ENCODE data around the gene PRDM16.
"Not testable (repeated sequence)": the region's sequence is repeated elsewhere in the genome, so short reads cannot be mapped to it uniquely, and the experiment has no call there.

The PRDM16 gene

DNA sequence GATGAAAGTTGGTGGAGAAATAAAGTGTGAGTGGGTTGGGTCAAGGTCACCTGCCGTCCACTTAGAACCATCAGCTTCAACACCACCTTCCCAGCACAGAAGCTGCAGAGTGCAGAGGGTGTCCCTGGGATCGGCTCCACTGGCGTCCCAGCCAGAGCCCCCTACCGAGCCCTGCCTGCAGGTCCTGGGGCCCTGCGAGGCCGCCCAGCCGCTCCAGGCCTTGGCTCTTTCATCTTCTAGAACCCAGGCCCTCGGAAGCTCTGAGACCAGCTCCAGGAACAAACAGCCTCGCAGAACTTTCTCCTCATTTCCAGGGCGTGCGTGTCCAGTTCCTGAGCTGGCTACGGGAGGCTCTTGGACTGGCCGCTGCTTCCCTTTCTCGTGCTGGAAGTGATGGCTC lies 166.0 kb downstream of the PRDM16 start:
- DNase-seq = no peak

DNA sequence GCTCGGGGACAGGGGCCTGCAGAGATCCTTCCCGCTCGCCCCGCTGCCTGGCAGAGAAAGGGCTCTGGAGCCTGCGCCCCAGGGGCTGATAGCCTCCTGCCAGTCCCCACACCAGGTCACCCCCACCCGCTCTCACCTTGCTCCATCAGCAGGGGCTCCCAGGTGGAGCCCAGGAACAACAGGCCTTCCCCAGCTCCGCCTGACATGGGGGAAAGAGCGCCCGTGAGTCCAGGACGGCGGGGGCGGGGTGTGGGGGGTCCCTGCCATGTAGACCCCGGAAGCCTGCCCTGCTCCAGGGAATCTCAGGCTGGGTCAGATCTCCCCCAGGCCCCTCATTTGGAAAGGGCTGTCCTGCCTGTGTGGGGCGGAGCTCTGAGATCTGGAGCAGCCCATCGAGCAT lies 166.5 kb downstream of the PRDM16 start:
- DNase-seq = no peak

DNA sequence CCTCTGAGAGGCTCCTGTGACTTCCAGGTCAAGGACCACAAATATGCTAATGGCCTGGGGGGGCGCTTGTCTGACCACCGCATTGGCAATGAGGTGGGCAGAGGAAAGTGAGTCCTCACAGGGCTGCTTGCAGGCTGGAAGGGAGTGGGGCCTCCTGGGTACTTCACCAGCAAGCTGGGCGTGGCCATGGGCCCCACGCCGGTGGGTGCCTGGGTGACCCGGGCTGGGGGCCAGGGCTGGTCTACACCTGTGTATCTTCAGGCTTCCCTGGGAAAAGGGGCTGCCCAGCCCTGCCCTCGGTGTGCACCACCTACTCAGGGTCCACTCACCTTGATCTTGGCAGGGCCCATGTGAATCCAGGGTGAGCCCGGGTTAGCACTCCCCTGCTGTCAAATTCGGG lies 167.4 kb downstream of the PRDM16 start:
- no peak for DNase-seq

DNA sequence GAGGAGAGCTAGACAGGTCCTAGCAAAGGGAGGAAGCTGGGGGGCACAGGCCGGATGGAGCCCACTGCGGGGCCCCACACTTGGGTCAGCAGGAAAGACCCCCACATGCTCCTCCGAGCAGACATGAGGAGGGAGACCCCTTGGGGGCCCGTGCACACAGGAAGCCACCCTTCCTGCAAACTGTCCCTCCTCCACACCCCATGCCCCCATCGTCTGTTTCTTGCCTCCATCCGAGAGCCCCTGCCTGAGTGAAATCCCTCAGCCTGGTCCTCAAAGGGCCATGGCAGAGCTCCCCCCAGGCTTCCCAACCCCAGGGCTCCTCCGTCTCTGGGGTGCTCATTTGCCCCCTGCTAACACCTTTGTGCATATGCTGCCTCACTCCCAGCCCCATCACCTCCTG lies 168.0 kb downstream of the PRDM16 start:
- no peak for DNase-seq

DNA sequence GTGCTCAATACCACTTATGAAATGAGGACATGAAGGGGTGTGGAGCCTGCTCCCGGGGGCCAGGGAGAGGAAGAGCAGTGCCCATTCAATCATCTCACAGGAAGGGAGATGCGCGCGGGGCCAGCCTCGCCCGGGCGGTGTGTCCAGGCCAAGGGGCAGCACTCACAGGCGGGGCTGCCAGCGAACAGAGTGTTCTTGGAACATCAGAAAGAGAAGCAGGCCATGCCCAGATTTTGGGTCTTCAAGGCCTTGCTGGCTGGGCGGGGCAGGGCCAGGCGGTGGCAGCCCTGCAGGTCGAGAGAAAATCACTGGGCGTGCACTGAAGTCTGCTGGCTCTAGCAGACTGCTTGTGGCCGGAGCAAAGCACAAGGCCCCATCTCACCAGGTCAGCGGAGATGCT lies 168.6 kb downstream of the PRDM16 start:
- DNase-seq = no peak

DNA sequence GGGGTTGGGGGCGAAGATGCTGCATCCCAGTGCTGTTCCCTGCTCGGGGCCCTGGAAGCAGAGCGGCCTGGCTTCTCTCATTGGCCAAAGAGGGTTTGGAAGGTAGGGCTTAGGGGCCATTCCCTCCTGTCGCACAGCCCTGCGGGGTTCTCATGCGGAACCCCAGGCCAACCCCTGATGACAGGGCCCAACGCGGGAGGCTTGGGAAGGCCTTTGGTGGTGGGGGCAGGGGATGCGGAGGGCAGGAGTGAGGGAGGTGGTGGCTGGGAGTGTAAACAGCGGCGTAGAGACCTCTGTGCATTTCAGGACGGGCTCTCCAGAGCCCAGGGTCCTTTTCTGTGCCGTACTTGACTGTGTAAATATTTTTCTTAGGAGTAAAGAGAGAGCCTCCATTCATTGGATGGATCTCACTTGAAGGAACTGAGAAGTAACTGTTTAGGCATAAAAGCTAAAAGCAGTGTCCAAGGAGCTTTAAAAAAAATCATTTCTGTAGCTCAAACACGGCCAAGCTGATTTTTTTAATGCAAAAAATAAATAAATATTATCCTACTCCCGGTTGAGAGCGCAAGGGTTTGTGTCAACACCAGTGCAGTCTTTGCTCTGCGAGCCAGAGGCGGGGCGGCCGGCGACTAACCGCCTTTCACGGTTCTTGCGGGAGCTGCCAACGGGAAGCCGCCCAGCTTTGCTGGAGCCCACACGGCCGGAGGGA lies 169.1 kb downstream of the PRDM16 start:
- no peak for DNase-seq

DNA sequence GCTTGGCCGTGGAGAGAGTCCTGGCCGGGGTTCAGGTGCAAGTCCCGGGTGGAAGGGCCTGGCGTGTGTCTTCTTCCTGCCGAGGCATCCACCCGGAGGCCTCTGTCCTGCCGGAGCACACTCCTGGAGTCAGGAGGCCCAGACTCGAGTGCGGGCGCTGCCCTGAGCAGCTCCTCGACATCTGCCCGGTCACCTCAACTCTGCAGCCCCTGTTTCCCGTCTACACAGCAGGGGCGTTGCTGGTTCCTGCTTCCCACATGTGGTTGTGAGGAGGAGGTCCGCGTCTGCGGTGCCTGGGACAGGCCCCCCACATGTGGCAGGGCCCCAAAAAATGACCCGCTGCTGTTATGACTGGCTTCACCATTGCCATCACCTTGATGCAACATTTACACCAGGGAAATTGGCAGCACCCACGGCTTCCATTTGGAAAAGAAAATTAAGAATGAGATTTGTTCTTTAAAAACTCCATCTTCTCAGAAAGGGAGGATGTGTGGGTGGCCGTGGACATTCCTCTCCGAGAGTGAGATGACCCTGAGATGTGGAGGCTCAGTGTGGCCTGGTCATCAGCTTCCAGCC lies 169.8 kb downstream of the PRDM16 start:
- no peak for DNase-seq

DNA sequence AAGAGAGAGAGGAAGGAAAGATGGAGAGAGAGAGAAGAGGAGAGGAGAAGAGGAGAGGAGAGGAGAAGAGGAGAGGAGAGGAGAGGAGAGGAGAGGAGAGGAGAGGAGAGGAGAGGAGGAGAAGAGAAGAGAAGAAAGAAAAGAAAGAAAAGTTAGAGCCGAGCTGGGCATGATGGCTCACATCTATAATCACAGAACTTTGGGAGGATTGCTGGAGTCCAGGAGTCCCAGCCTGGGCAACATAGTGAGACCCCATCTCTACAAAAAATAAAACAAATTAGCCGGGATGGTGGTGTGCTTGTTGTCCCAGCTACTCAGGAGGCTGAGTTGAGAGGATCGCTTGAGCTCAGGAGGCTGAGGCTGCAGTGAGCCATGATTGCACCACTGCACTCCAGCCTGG lies 171.0 kb downstream of the PRDM16 start:
- not testable (repeated sequence) for DNase-seq

DNA sequence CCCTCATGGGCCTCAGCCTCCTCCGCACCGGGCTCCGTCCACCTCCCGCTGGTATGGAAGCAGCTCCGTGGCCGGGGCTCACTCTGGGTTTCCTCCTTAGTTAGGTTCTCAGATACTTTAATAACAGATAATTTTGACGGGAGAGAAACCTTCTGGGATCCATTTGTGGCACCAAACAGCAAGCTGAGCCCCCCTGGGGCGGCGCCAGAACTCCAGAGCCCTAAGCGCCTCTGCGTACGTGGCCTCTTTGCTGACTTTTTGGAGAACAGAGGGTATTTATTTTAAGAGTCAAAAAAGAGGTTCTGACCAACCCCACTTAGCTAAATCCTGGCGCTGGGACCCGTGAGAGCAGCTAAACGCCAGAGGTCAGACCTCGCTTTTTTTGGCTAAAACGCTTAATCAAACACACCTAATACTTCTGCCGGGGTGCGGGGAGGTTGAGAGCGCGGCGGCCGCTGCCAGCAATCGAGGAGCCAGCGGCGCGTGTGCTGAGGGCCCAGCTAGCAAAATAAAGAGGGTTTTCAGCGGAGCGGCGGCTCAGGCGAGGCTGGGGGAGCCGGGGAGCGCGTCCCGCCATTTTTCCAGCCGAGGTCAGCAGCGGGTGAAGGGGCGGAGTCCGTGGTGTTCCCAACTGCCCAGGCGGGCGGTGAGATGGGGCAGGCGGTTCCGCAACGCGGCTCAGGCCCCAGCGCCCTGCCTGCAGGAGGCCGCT lies 171.7 kb downstream of the PRDM16 start:
- no peak for DNase-seq

DNA sequence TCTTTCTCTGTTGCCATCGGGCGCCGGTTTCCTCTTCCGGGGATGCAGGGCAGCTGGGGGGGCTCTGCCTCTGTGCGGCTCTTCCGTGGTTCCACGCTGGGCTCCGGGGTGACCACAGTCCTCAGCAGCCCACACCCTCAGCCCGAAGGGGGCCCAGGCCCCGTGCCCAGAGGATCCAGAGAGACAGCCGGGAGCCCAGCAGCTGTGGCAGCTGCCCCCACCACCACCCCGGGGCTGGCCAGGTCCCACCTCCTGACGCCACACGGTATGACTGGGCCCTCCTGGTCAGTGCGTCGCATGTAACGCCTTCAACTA lies 172.2 kb downstream of the PRDM16 start:
- no peak for DNase-seq

DNA sequence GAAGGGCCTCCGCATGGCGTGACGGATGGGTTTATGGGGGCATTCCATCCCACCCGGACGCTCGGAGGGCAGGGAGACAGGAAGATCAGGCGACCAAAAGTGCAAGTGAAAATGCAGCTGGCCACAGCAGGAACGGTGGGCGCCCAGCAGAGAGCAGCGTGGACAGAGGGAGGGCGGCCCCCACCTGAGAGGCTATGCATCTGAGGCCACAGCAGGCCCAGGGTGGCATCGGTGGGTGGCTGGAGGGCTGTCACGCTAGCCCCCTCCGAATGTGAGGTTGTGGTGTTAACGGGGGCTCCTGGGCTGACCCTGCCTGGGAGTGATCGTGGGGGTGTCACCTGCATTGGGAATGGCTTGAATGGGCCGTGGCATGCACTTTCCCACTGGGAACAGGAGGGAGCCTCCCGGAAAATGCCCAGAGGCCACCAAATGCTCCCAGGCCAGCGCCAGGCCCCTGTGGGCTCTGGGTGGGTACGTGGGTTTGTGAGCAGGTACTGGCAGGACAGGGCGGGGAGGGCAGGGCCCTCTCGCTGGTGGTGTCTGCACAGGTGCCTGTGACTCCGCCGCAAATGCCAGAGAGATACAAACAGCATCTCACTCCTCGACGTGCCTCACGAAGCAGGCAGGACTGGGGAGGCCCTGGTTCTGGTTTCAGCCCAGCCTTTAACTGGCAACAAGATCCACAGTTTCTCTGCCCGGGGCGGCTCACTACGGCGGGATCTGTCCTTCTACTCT lies 172.8 kb downstream of the PRDM16 start:
- DNase-seq = no peak

DNA sequence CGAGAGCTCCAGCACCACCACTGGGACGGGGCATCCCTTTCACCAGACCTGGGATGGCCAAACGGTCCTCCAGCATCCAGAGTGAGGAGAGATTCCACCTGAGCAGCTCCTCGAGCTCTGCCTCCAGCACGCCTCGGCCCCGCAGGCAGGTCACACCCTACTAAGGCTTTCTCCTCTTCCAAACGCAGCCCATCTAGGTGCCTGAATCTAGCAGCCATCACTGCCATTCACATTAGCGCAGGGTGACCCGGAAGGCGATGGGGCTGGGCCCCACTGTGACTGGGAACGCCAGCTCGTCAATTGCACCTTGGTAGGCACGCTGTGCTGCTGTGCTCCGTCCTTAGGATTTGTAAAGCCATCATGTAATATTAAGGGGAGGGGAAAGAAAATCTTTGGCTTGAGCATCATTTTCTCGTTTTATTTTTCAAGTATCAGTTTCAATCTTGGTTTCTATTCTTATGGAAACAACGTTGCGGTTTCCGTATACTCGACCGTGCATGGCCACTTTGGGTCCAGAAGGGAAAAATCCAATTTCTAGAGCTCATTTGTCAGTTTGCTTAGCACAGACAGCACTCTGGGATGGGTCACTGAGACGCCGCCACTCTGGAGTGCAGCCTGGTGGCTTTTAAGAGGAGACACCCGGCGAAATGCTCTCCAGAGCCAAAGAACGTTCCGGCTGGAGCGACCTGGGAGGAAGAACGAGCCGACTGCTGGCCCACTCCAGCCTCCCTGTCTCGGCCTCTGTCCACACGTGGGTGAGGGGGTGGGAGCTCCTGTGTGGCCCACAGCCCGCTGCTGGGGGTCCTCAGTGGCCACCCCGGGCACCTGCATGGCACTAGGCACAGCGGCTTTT lies 173.6 kb downstream of the PRDM16 start:
- no peak for DNase-seq

DNA sequence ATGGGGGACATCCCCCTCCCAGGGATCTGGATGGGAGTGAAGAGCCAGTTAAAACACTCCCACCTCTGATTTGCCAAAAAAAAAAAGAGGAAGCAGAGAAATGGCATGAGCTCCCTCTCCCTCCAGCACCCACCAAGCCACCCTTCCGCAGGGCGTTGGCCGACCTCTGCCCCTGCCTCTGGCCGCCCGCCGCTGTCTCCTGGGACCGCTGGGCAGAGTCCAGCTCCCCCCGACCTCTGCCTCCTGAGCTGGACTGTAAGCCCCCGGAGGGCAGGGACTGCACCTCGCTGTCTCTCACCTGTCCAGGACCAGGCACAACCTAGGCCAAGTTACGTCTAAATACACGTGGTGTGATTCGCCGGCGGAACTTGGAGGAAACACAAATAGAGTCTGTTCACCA lies 174.3 kb downstream of the PRDM16 start:
- DNase-seq = no peak

DNA sequence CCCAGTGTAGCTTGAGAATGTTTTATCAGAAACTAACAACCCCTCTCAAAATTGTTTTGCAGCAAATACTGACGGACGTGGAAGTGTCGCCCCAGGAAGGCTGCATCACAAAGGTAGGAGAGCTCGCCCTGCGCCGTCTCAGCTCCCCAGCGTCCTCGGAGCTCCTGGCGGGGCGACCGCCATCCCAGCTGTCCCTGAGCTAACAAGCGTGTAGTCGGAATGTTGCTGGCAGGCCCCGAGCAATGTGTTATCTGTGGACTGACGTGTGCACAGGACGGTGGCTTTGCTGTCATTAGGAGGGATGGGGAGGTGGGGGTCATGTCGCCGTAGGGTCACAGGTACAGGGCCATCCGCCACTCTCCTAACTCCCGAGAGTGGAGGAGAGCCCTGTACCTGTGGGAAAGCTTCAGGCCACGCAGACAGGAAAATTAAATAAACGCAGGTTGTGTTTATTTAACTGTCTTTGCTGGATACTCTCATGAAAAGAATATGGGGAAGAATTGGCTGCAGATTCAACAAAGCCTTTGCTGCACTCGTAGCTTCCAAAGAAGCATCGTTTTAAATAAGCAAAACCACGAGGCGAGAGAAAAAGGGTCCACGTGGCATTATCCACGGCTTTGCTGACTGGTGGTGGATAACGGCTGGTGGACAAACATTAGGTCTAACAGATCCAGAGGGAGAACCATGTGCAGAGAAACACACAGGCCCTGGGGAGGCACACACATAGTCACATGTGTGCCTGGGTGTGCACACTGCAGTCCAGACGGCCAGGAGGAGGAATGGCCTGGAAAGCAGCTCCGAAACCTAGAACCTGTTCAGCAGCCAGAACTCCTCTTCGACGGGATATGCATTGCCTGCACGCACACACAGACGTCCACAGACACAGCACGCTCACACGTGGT lies 175.3 kb downstream of the PRDM16 start:
- no peak for DNase-seq

DNA sequence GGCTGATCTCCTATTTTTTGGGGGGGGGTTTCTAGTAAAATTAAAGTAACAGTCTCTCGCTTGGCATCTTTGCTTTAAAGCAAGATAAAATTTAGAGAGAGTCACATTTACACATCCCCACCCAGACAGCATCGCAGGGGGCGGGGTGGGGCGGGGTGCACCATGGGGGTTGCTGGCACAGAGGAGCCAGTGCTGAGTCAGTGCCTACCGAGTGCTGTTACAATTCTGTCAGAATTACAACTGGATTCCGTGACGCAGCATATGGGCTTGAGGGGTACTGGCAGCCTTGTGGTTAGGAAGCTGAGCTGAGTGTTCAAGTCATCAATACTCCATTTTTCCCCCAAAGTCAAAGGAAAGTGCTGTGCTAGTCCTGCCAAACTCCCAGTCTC lies 175.9 kb downstream of the PRDM16 start:
- no peak for DNase-seq

DNA sequence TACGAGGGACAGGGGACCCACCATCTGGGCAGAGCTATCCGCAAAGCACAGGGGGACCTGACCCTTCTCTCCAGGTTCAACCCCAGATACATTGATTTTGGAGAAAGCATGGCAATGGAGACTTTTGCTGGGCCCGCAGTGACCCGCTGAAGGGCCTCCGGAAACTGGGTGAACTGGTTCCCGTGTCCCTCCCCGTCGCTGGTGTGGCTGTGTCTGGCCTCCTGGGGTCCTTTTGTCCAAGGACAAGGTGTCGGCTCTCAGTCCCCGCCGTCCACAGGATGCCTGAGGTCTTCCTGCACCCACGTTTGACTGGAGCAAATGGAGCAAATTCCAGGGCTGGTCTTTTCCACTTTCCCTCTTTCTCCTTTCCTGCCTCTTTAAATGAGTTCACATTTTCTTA lies 176.3 kb downstream of the PRDM16 start:
- no peak for DNase-seq

DNA sequence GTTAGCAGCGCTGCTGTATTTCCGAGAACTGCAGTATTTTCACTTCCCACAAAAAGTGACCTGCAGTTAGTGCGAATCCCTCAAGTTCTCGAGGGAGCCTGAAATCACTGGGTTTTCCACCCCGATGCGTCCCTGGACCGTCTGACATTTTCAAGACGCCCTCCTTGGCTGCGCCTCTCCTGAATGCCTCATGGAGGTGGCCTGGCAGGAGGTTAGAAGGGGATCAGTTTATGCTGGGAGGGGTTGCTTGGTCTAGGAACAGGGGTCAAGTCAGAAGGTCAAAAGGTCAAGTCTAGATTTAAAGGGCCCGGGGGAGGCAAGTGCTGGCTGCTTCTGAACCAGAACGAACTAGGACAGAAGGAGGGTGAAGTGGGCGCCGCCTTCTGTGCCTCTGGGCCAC lies 176.8 kb downstream of the PRDM16 start:
- DNase-seq = no peak

DNA sequence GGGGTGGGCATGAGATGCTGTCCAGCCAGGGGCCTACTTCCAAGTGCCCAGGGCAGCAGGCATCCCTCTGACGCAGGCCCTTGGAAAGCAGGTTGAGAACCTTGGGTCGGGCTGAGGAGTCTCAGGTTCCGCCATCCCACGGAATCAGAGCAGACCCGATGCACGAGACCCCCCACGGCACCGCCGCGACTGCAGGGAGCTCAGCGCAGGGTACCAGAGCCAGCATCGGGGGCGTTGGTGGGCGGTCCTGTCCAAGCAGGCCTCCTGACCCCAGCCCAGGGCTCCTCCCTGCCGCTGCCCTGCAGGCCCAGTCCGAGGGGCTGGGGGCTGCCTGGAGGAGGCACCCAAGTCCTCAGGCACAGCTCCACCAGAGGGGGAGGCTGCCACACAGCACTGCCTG lies 177.2 kb downstream of the PRDM16 start:
- no peak for DNase-seq

DNA sequence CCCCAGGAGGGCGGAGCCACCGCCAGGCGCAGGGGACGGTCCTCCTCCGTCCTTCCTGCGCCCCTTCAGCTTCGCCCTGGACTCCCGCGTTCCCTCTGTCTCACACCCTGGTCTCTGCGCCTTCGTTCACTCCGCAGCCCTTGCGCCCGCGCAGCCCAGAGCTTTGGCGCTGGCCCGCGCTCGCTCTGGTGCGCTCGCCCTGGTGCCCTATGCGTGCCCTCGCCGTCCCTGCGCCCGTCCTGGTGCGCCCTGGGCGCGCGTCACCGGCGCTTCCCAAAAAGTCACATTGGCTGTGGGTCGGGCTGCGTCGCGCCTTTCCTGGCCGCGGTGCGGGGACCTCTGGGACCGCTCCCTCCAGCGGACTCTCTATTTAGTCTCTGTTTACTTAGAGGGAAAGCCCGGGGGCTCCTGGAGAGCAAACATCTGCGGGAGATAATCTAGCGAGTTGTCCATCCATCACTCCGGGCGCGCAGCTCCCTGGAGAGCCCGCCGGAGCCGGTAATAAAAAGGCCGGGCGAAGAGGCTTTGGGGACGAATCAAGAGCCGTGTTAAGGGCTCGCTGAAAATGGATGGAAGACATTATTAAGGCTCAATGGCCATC lies 178.6 kb downstream of the PRDM16 start:
- DNase-seq = no peak

DNA sequence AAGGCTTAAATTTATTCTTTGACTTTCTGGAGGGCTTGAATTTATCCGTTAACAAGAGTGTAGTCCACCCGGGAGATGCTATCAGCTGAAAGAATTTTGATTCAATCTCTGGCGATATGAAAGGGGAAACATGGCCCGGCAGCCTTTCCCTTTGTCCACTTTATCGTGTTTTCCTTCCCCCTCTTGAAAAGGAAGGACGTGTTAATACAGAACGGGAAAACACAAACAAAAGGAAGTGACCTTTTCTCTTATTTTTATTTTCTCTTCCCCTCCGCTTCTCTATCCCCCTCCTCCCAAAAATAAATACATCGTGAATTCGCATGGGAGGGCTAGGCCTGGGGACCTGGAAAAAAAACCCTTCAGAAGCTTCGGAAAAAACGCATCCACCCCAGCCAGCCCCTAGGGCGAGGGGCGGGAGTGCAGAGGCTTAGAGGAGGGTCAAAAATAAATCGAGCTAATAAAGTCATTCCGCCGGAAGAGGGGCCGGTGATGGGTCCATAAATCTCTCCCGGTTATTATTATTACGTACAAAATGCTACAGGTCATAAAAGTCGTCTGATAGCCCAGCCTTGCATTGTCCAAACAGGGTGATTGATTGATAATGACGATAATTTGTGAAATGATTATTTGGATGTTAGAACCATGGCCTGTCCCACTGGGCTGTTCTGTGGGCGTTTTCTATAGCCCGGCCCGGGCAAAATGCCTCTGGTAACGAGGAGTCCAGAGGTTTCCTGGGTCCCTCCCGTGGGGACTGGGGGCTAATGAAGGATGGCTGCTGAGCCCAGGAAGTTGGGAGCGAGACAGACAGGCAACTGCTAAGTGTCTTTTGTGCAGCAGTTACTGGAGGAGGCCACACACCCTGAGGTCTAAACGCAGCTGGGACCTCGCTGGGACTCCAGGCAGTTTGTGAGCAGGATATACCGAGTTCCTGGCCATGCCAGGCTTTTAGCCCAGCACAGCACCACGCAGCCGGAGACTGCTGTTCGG lies 179.4 kb downstream of the PRDM16 start:
- no peak for DNase-seq

Data from NCI-H1417 (cell line).